OCI-M2 (cell line): ENCODE data around the gene NTM.

Experiments used
- DNase-seq: peaks from one replicate; lab custom pipeline; 2025; ENCODE audit not compliant: unreplicated experiment; lab: John Stamatoyannopoulos, UW

Gene NTM

GRCh38 chr11:132264616-132265015 lies 894.2 kb downstream of the NTM start:
- no peak for DNase-seq

- DNase-seq: no peak
Observed at GRCh38 chr11:132278801-132279574, 908.6 kb downstream of the NTM start.

GRCh38 chr11:132284048-132284447 lies 913.6 kb downstream of the NTM start:
- DNase-seq: no peak

DNA sequence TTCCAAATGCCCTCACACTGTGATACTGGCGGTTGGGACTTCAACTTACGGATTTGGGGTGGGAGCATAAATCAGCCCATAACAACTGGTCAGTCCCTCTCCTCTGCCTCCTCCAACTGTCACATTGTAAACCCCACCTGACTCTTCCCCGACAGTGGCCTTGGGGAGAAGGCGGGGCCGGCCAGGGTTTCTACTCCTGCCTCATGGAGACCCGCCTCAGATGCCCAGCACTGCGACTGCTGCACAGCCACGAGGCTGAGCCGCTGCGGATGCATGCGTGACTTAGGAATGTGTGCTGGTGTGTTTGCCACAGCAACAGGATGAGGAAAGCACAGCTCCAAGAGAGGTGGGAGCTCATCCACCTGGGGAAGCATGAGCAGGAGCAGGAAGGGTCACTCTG lies 914.2 kb downstream of the NTM start:
- DNase-seq: no peak

GRCh38 chr11:132285631-132286030 lies 915.2 kb downstream of the NTM start:
- no peak for DNase-seq

- DNase-seq: no peak
Observed at GRCh38 chr11:132286106-132286505, 915.7 kb downstream of the NTM start.

- no peak for DNase-seq
Observed at GRCh38 chr11:132288036-132288435, 917.6 kb downstream of the NTM start.

- DNase-seq: no peak
Observed at GRCh38 chr11:132289590-132290256, 919.3 kb downstream of the NTM start.

DNA sequence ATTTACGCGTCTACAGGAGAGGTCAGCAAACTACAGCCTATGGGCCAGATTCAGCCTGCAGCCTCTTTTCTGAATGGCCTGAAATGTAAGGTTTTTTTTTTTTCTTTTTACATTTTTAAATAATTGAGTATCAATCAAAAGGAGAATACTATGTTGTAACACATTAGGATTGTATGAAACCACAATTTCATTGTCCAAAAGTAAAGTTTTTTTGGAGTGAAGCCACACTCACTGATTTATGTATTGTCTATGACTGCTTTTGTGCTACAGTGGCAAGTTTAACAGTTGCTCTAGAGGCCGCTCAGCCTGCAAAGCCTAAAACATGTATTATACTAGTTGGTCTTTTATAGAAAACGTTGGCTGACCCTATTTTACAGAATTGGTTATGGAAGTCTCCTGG lies 923.2 kb downstream of the NTM start:
- no peak for DNase-seq

DNA sequence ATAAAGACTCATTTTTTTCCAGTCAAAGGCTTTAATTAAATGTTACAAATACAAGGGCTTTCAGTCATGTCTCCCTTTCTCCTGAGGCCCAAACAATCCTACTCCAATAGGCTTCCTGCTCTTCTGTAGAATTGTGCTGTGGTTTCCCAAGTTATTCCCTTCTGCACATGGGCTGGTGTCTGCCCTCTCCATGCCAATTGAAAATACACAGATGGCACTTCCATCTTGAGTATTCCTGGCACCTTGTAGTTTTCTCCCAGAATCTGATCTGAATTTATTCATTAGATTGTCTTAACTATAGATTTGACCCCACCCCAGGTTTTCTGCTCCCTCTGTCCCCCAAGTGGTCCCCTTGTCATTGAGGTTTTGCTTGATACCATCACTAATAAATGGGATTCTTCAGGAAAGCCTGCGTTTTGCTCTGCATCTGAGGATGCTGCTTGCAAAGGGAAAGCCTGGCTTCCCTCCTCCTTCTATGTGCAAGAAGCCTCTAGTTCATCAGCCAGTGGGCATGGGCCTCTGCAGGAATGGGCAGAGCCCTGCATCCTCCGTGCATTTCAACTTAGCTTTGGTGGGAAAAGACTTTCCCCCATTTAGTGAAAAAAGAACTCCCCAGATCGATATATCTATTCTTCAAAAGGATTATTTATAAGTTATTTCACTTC lies 926.7 kb downstream of the NTM start:
- no peak for DNase-seq

GRCh38 chr11:132298357-132298756 lies 927.9 kb downstream of the NTM start:
- DNase-seq: no peak

DNA sequence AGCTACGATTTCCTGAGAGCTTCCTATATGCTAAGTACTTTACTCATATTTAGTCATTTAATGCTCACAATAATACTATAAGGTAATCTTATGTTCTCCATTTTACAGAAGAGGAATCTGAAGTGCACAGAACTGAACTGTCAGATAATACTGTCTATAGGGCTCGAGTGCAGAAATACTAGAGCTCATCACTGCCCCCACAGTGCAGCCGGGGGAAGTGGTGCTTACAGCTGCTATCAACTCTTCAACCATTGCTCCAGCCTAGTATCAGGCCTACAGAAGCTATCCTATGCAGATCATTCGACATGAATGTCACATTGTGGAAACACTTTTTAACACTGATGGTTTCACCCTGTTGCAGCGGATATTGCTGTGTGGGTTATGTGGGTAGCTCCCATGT lies 929.9 kb downstream of the NTM start:
- DNase-seq: no peak

- no peak for DNase-seq
Observed at GRCh38 chr11:132301465-132301864, 931.0 kb downstream of the NTM start.

DNA sequence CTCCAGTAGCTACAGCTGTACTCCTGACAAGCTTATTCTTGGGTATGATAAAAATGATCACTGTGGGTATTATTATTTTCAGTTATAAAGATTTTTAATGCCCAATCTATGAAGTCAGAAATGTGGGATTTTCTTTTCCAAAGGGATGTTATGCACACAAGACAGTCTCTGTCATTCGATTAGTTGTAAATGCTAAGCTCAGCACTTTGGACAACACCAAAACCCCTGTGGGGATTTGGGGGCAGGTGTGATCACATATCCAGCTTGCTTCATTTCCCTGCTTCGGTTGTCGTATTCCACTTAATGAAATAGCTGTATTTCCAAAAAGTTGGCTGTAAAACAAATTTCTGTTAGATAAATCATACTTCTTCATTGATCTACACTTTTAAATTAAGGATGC lies 931.5 kb downstream of the NTM start:
- DNase-seq: no peak

DNA sequence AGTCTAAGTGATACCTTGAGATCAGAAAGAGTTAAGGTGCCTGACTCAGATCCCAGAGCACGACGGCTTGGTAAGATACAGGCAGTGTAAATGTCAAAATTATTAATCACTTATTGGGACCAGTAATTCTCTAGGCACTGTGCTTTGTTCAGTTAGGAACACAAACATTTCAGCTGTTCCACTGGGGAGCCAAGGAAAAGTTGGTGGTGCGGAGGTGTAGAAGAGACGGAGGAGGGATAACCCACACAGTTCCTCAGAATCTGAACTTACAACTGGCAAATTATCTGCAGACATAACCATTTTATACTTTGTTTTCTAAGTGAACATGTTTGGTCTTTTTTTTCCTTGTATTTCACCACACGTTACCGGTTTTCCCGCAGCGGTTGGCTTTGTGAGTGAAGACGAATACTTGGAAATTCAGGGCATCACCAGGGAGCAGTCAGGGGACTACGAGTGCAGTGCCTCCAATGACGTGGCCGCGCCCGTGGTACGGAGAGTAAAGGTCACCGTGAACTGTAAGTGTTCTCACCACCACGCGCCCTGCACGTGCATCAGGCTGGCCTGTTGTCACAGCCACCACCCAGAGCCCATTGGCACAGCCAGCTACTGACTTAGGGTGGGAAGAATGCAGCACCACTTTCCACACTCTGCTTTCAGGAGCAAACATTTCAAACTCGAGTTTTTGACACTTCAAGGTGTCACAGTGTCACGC lies 937.0 kb downstream of the NTM start:
- DNase-seq: no peak

DNA sequence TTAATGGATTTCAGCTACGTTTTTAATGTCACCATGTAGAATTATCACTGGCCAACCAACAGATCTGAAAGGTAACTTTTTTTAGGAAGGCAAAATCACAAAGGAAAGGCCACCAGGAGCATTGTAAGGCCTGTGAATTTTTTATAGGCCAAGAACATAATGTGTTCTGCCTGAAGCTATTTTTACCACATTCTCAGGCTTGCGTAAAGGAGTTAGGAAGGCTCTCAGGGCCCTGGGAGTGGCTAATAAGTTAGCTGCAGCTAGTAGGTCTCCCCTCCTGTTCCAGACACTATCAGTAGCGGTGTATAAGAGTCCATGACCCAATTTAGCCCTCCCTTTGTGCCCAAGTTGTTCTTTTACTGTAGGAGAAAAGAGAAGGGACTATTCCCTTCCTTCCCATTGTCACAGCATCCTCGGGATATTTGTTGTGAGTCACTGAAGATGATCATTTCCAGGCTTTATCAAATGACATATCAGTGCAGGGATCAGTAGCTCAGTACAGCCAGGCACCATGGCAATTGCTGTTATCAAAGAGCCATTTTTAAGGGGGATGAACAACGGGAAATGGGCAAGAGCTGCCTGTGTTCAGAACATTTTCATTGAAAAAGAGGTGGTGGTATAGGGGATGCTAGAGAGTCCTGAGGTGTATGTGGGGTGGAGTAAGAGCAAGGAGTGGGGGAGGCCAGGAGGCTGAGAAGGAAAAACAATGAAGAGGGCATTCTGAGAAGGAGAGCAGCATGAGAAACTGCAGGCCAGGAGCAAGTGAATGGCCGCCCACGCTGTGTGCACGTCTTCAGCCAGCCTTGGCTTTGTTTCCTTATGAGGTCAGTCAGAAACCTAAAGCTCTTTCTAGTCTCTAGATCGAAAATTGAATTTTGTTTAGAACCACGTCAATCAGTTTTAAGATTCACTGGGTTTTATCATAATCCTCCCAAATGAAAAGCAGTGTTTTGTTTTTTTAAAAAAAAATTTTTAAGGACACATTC lies 940.3 kb downstream of the NTM start:
- no peak for DNase-seq

- DNase-seq: no peak
Observed at GRCh38 chr11:132311703-132312102, 941.3 kb downstream of the NTM start.

DNA sequence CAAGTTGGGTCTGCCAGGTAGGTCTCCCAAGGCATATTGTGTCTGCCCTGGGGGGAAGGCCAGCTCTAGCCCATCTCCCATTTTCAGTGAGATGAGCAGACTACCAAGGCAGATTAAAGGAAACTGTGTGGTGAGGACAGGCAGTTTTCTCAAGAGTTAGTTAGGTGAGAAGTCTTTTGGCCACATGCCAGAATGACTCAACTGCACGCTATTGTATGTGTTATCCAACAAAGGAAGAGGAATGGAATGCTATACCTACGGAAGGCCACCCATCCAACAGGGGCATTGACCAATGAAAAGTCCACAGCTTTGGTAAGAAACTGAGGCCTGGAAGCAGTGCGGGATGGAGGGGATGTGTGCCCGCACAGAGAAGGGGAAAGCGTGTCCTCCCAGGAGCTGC lies 941.7 kb downstream of the NTM start:
- no peak for DNase-seq

GRCh38 chr11:132312701-132313111 lies 942.3 kb downstream of the NTM start:
- no peak for DNase-seq

DNA sequence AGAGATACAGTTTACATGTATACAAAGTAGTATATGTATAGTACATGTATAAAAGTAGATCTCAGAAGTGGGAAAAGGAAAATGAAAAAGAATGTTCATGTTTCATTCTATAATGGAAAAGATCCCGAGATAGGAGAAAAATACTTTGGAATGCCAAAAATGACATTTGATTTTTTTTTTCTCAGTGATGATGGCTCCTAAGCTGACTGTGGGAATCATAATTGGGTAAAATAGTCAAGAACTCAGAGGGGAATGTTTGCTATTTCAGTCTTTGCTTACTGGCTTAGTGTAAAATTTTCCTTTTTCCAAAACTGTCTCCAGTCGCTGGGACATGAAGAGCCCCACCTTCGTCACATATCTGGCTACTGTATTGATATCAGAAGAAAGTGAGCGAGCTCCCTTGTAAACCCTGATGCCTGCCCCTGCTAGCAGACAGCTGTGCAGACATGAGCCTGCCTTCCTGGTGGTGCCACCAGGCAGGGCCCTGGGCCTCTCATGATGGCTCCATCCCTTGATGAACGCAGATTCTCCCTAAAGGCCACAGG lies 944.6 kb downstream of the NTM start:
- no peak for DNase-seq
